Right lobe of liver (tissue), 6 donors: ENCODE results near the gene REC114. TPM values are rescaled to one million over a fixed set of nuclear protein-coding genes. Genes with fewer than 3 reads are reported as not detected.

Experiments used
- ATAC-seq, 4 donors: fragments of 200-7000 bp; cut with Tn5 transposase; one replicate each; pipeline ENCODE4 v1.9.1; 2020; ENCODE audit warnings: mild to moderate bottlenecking in 4 of 4, moderate library complexity in 4 of 4
- DNase-seq, 3 donors: peaks; one replicate each; pipeline ENCODE4 v3.0.0-alpha.2; 2020
- H3K27ac ChIP-seq, 3 donors: fragments of 200-600 bp; one replicate each; pipeline ENCODE4 v1.8.0; 2022
- H3K27me3 ChIP-seq, 2 donors: fragments of 200-600 bp; one replicate each; pipeline ENCODE4 v1.8.0; 2022
- H3K36me3 ChIP-seq, 4 donors: fragments of 200-600 bp; sonication (generic) in 1 of 4; one replicate each; pipeline versions ENCODE4 v1.5.1 to v1.8.0; 2017 to 2022; ENCODE audit warnings: control low read depth in 1 of 4
- H3K4me1 ChIP-seq, 4 donors: fragments of 200-600 bp; sonication (generic) in 1 of 4; one replicate each; pipeline versions ENCODE4 v1.5.1 to v1.8.0; 2017 to 2022; ENCODE audit warnings: control low read depth in 1 of 4
- H3K4me3 ChIP-seq, 3 donors: fragments of 200-600 bp; one replicate each; pipeline ENCODE4 v1.8.0; 2022
- H3K9me3 ChIP-seq, 4 donors: fragments of 200-600 bp; sonication (generic) in 1 of 4; one replicate each; pipeline versions ENCODE4 v1.5.1 to v1.8.0; 2017 to 2022; ENCODE audit warnings: control low read depth in 1 of 4
- POLR2A ChIP-seq: fragments of 450-650 bp; IDR thresholded peaks from one replicate; pipeline ENCODE4 v1.6.1; 2017; ENCODE audit warnings: antibody characterized with exemption, mild to moderate bottlenecking
- WGBS: methylation state at CpG from one replicate; pipeline ENCODE4 v1.1.6; 2018; ENCODE audit warnings: low coverage, low lambda C conversion rate; ENCODE audit not compliant: insufficient coverage; ENCODE audit errors: missing lambda C conversion rate; 5-methylcytosine and 5-hydroxymethylcytosine counted together
- intact Hi-C, 2 donors: fragments of 100-400 bp; cut with DNase I; formaldehyde crosslinking; loops; one replicate each; pipeline versions ENCODE4 v1.11.2 to v1.14.1; 2022
- total RNA-seq, 6 experiments: library from RNA; depleted of rRNA in 2 of 6; stranded (reverse); fragments of >200 nt in 2 of 6; fragmentation: NEBNext Ultra II Directional in 3 of 6; extraction: Animal tissue kit (Norgen Biotek cat#: 25700) in 3 of 6; gene quantifications; one replicate each; pipeline versions ENCODE4 v1.1.0 to v1.2.4, GENCODE V29; 2016 to 2023
- TF ChIP-seq, protein P1 (sequence below), 4 donors: fragments of 200-600 bp in 3 of 4; fragments of 450-650 bp in 1 of 4; IDR thresholded peaks; one replicate each; pipeline versions ENCODE4 v1.5.1 to v1.8.0; 2016 to 2022; ENCODE audit warnings: antibody characterized with exemption in 4 of 4, mild to moderate bottlenecking in 2 of 4
- donor health status: DM: no; HTN: yes; CAD: no.
- donor health status: DM: no; HTN: no; CAD: no.
- donor health status: DM: no; HTN: no; CAD: no.
- donor health status: DM: no; HTN: yes; CAD: no.
- donor health status: DM: no; HTN: yes; CAD: no.

REC114 gene
- total RNA-seq, 6 experiments from 2014 or later, result not detected

DNA sequence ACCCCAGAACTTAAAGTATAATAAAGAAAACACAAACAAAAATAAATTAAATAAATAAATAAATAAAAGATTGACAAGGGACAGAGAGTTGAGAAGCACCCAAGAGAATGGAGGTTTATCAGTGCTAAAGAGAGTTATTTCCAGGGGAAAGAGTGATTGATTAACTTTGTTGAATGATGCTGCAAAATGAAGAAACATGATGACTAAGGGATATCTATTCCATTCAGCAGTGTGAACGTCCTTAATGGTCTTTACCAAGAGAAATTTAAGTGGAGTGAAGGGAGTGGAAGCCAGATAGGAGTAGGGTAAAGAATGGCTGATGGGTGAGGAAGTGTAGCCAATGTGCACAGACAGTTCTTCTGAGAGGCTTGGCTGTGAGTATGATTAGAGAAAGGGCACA, 11.1 kb downstream of the REC114 start:
- H3K4me1 ChIP-seq, result no peaks in the 10 kb centered on the region
- no peaks in the 10 kb centered on the region for H3K27me3 ChIP-seq
- 5% methylated on average over 1 of the region's 1 CpG for WGBS
- TF ChIP-seq, protein P1, sequence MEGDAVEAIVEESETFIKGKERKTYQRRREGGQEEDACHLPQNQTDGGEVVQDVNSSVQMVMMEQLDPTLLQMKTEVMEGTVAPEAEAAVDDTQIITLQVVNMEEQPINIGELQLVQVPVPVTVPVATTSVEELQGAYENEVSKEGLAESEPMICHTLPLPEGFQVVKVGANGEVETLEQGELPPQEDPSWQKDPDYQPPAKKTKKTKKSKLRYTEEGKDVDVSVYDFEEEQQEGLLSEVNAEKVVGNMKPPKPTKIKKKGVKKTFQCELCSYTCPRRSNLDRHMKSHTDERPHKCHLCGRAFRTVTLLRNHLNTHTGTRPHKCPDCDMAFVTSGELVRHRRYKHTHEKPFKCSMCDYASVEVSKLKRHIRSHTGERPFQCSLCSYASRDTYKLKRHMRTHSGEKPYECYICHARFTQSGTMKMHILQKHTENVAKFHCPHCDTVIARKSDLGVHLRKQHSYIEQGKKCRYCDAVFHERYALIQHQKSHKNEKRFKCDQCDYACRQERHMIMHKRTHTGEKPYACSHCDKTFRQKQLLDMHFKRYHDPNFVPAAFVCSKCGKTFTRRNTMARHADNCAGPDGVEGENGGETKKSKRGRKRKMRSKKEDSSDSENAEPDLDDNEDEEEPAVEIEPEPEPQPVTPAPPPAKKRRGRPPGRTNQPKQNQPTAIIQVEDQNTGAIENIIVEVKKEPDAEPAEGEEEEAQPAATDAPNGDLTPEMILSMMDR (IDR thresholded peaks at IDR 0.05), result no peak
- TF ChIP-seq POLR2A, result no peak
- H3K36me3 ChIP-seq, result no peaks in the 10 kb centered on the region
- H3K27ac ChIP-seq, result no peak overlapping the region
- no peak overlapping the region for H3K4me3 ChIP-seq
- ATAC-seq (no peak), DNase-seq (no peak)
- intact Hi-C loops, result no loop called here
- no peaks in the 10 kb centered on the region for H3K9me3 ChIP-seq

DNA sequence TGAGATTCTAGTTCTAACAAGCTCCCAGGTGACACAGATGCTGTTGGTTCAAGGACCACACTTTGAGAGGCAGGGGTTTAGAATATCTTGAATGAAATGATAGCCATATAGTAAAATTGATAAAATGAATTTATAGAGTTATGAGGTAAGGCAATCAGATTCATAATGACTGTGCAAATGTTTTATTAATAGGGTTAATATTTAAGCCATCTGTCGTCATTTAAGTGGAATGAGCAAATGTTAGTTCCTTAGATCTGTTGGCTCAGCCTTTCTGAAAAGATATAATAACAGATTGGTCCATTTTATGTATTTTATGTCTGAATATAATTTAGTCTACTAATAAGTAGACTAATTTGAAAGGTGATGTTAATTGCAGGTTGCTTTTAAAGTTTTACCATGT, 12.9 kb downstream of the REC114 start:
- intact Hi-C loops, result no loop called here
- Histone ChIP-seq H3K4me1 (no peaks in the 10 kb centered on the region), H3K27ac (no peak overlapping the region), H3K4me3 (no peak overlapping the region), H3K27me3 (no peaks in the 10 kb centered on the region), H3K9me3 (no peaks in the 10 kb centered on the region), H3K36me3 (no peaks in the 10 kb centered on the region)
- TF ChIP-seq, protein P1 (IDR thresholded peaks at IDR 0.05), result no peak
- no peak for TF ChIP-seq POLR2A
- DNase-seq (no peak), ATAC-seq (no peak)
- WGBS, result 22% methylated on average over 1 of the region's 1 CpG

DNA sequence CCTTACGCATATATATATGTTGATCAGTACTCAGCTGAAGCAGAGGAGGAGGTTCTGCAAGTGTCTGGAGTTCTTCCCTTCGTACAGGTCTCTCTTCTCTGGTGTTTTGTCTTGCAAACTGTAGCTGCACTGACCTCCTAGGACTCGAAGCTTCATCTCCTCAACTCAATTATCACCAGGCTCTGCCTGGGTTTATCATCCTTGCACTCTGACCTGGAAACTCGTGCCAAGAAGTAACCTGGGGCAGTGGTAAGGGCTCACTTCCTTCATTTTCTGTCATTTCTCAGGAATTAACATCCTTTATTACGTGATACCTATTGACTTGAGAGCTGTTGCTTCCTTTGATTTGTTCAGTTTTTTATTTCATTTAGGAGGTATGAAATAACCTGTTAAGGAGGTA, 14.4 kb downstream of the REC114 start:
- Histone ChIP-seq H3K36me3 (no peaks in the 10 kb centered on the region), H3K4me3 (no peak overlapping the region), H3K27ac (no peak overlapping the region), H3K27me3 (no peaks in the 10 kb centered on the region), H3K4me1 (no peaks in the 10 kb centered on the region), H3K9me3 (no peaks in the 10 kb centered on the region)
- ATAC-seq (no peak), DNase-seq (no peak)
- WGBS, result 45% methylated on average over 5 of the region's 5 CpGs
- intact Hi-C loops, result no loop called here
- TF ChIP-seq, protein P1 (IDR thresholded peaks at IDR 0.05), result no peak

DNA sequence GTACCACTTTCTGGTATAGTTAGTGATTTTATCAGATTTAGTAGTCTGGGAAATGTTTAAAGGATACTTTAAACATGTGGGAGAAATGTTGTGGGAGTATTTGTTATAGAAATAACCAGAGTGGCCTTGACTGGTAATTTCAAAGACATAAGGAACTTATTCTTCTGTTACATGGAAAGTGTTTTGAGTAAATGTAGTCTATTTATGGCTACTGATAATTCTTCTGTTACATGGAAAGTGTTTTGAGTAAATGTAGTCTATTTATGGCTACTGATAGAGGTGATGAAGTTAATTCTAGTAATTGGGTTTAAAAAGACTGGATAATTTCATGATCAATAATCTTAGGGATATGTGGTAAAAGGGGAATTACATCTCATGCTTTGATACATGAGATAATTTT, 17.7 kb downstream of the REC114 start:
- no peak overlapping the region for H3K27ac ChIP-seq

DNA sequence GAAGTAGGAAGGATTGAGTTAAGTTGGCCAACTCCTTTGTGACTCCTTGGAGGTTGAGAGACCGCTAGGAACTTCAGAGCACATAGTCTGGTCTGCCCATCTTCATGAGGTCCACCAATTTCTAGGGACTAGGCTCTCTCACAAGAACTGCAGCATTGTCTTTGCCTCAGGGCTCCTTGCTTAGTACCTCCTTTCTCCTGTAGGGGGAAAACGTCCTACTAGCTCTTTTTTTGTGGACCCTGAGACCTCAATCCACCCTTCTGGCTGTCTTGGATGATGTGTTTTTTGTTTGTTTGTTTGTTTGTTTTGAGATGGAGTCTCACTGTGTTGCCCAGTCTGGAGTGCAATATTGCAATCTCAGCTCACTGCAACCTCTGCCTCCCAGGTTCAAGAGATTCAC, 21.6 kb downstream of the REC114 start:
- Histone ChIP-seq H3K27me3 (no peaks in the 10 kb centered on the region), H3K27ac (no peak overlapping the region), H3K4me3 (no peak overlapping the region), H3K9me3 (no peaks in the 10 kb centered on the region), H3K36me3 (no peaks in the 10 kb centered on the region), H3K4me1 (no peaks in the 10 kb centered on the region)
- TF ChIP-seq, protein P1 (IDR thresholded peaks at IDR 0.05), result no peak
- no peak for TF ChIP-seq POLR2A
- WGBS, result 19% methylated on average over 2 of the region's 2 CpGs
- DNase-seq (no peak), ATAC-seq (no peak)
- intact Hi-C loops, result no loop called here

More for the DNA sequence above, 17.7 kb downstream of the REC114 start:
- H3K4me1 ChIP-seq, result no peaks in the 10 kb centered on the region
- H3K27me3 ChIP-seq, result no peaks in the 10 kb centered on the region
- no peak overlapping the region for H3K4me3 ChIP-seq
- TF ChIP-seq POLR2A, result no peak
- TF ChIP-seq, protein P1 (IDR thresholded peaks at IDR 0.05), result no peak
- no peaks in the 10 kb centered on the region for H3K9me3 ChIP-seq
- intact Hi-C loops, result no loop called here
- DNase-seq (no peak), ATAC-seq (no peak)
- no peaks in the 10 kb centered on the region for H3K36me3 ChIP-seq
